Measurements from ENCODE around the gene DROSHA. TPM values are rescaled to one million over a fixed set of nuclear protein-coding genes. Genes with fewer than 3 reads are reported as not detected.

DROSHA gene
- polyA plus RNA-seq, 2 of the 4 experiments (the other 2 are of a cell fraction), result 49.1 to 105 TPM

DNA sequence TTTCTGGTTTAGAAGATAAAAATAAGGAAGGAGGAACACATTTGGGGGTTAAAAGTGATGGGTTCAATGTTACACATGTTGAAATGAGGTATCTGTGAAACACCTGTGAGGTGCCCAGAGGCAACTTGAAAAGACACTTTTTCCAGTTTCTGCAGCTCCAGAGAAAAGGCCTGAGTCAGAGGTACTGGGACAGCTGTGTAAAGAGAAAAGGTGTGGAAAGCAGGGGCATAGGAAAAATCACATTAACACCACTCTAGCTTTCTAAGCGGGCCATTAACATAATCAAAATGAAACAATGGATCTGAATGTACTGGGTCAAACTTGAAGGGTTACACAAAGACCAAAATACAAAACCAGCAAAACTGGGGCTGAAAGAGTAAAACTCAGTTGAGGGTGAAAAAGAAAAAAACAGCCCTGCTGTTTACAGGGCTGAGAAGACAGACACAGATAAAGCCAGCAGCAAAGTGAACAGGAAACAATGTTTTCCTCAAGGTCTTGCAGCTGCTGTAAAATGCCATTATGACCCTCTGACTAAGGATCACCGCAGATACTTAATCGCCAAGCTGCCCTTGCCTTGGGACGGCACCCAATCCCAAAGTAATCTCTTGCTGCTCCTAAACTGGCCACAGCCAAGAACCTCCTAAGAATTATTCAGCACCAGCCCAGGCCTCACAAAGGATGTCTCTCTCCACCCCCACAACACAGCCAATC lies 104.7 kb downstream of the DROSHA start:
- H3K4me1 ChIP-seq, result no peaks in the 10 kb centered on the region
- no peak overlapping the region for H3K4me2 ChIP-seq
- no peak overlapping the region for H3K27ac ChIP-seq
- ChIA-PET CTCF (no interaction called here), POLR2A (no interaction called here)
- ATAC-seq (no peak), FAIRE-seq (no peak), DNase-seq (ENCODE audit: low read depth in 1 of 2, low spot score in 1 of 2) (no peak)
- 94% methylated on average over 4 of the region's 4 CpGs for WGBS (ENCODE audit: missing lambda C conversion rate)
- no peak for TF ChIP-seq CBX2 (IDR thresholded peaks at IDR 0.05; ENCODE audit: borderline replicate concordance, low read depth)
- TF ChIP-seq FOXS1 (CRISPR knock-in tag; IDR thresholded peaks at IDR 0.05), result no peak
- no peak for TF ChIP-seq RAD21 (conservative IDR thresholded peaks at IDR 0.05 in 1 of 2, IDR thresholded peaks at IDR 0.05 in 1 of 2)
- TF ChIP-seq, protein P1, sequence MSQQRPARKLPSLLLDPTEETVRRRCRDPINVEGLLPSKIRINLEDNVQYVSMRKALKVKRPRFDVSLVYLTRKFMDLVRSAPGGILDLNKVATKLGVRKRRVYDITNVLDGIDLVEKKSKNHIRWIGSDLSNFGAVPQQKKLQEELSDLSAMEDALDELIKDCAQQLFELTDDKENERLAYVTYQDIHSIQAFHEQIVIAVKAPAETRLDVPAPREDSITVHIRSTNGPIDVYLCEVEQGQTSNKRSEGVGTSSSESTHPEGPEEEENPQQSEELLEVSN (IDR thresholded peaks at IDR 0.05; ENCODE audit: borderline replicate concordance, low read depth), result no peak
- no peak overlapping the region for H3K4me3 ChIP-seq
- H3K9me3 ChIP-seq, result no peaks in the 10 kb centered on the region

DNA sequence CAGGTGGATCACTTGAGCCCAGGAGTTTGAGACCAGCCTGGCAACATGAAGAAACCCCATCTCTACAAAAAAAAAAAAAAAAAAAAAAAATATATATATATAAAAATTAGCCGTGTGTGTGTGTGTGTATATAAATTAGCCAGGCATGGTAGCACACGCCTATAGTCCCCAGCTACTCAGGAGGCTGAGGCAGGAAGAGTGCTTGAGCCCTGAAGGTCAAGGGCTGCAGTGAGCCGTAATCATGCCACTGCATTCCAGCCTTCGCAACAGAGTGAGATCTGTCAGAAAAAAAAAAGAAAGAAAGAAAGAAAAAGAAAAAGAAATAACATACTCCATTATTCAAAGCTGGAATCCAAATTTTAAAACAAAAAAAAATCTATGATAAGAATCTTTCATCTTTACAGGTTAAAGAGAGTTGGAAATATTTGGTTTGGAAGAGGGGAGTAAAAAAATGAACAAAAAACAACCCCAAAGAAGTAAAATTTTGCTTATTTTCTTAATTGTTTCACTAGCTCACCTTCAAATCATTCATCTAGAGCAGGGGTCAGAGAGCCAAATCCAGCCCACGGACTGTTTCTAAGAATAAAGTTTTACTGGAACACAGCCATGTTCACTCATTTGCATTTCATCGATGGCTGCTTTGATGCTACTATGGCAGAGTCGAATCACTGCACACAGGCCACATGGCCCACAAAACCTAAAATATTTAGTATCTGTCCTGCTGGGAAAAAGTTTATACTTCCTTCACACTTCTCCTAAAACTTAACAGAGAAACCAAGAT lies 109.9 kb downstream of the DROSHA start:
- no peaks in the 10 kb centered on the region for H3K9me3 ChIP-seq
- ChIA-PET POLR2A (no interaction called here), CTCF (no interaction called here)
- no peak for FAIRE-seq
- ATAC-seq, result no peak
- no peak overlapping the region for H3K27ac ChIP-seq
- no peak overlapping the region for H3K4me2 ChIP-seq
- H3K4me3 ChIP-seq, result no peak overlapping the region
- H3K4me1 ChIP-seq, result no peaks in the 10 kb centered on the region
- TF ChIP-seq ZFP36 (IDR thresholded peaks at IDR 0.05; ENCODE audit: borderline replicate concordance, partially characterized antibody), result no peak
- no peak for TF ChIP-seq ZSCAN20 (CRISPR knock-in tag; IDR thresholded peaks at IDR 0.05)
- TF ChIP-seq RAD21 (conservative IDR thresholded peaks at IDR 0.05 in 1 of 2, IDR thresholded peaks at IDR 0.05 in 1 of 2), result no peak
- 90% methylated on average over 7 of the region's 7 CpGs for WGBS (ENCODE audit: missing lambda C conversion rate)
- DNase-seq (ENCODE audit: low read depth in 1 of 2, low spot score in 1 of 2), result no peak

GRCh38 chr5:31417512-31417911 lies 114.4 kb downstream of the DROSHA start:
- no peak for TF ChIP-seq CTCF (IDR thresholded peaks at IDR 0.05)
- TF ChIP-seq RCOR1 (IDR thresholded peaks at IDR 0.05; ENCODE audit: low read depth, low read length), result no peak
- no peak for TF ChIP-seq MAX (IDR thresholded peaks at IDR 0.05)
- TF ChIP-seq CBX2 (IDR thresholded peaks at IDR 0.05; ENCODE audit: borderline replicate concordance, low read depth), result no peak
- no peak for TF ChIP-seq FOXS1 (CRISPR knock-in tag; IDR thresholded peaks at IDR 0.05)
- no peak for TF ChIP-seq FOSB (CRISPR knock-in tag; IDR thresholded peaks at IDR 0.05)
- no peak for TF ChIP-seq NFE2L2 (conservative IDR thresholded peaks at IDR 0.05; ENCODE audit: low read length)
- TF ChIP-seq SREBF2 (IDR thresholded peaks at IDR 0.05), result no peak
- TF ChIP-seq HDAC2 (IDR thresholded peaks at IDR 0.05), result no peak
- TF ChIP-seq POLR2A (IDR thresholded peaks at IDR 0.05; ENCODE audit: low read length), result no peak
- no peak overlapping the region for H3K4me3 ChIP-seq
- WGBS (ENCODE audit: missing lambda C conversion rate), result 84% methylated on average over 5 of the region's 5 CpGs
- CTCF ChIA-PET, result no interaction called here
- H3K27ac ChIP-seq, result no peak overlapping the region
- no peak overlapping the region for H3K4me2 ChIP-seq
- no peaks in the 10 kb centered on the region for H3K9me3 ChIP-seq
- FAIRE-seq (no peak), ATAC-seq (no peak), DNase-seq (ENCODE audit: low read depth in 1 of 2, low spot score in 1 of 2) (no peak)
- POLR2A ChIA-PET, result no interaction called here
- H3K4me1 ChIP-seq, result no peaks in the 10 kb centered on the region

GRCh38 chr5:31416547-31416946 lies 115.3 kb downstream of the DROSHA start:
- CTCF ChIA-PET, result no interaction called here
- no peaks in the 10 kb centered on the region for H3K9me3 ChIP-seq
- WGBS (ENCODE audit: missing lambda C conversion rate), result 100% methylated on average over 3 of the region's 3 CpGs

More at GRCh38 chr5:31416547-31416946, 115.3 kb downstream of the DROSHA start:
- no peak overlapping the region for H3K4me3 ChIP-seq
- no peaks in the 10 kb centered on the region for H3K4me1 ChIP-seq
- no peak overlapping the region for H3K4me2 ChIP-seq
- POLR2A ChIA-PET, result no interaction called here
- H3K27ac ChIP-seq, result no peak overlapping the region
- DNase-seq (ENCODE audit: low read depth in 1 of 2, low spot score in 1 of 2) (no peak), FAIRE-seq (no peak), ATAC-seq (no peak)
- TF ChIP-seq FOXS1 (CRISPR knock-in tag; IDR thresholded peaks at IDR 0.05), result no peak
- TF ChIP-seq EHF (CRISPR knock-in tag; IDR thresholded peaks at IDR 0.05), result no peak
- TF ChIP-seq TFCP2L1 (CRISPR knock-in tag; IDR thresholded peaks at IDR 0.05), result no peak
- no peak for TF ChIP-seq RAD21 (conservative IDR thresholded peaks at IDR 0.05 in 1 of 2, IDR thresholded peaks at IDR 0.05 in 1 of 2)
- TF ChIP-seq HOXA7 (CRISPR knock-in tag; IDR thresholded peaks at IDR 0.05), result no peak
- TF ChIP-seq ELK1 (IDR thresholded peaks at IDR 0.05; ENCODE audit: low read depth, low read length), result no peak

Data from A549 (cell line).